ENCODE results near the gene TMPRSS9. TPM values are rescaled to one million over a fixed set of nuclear protein-coding genes. Genes with fewer than 3 reads are reported as not detected.

The TMPRSS9 gene
- total RNA-seq, 2 experiments from 2014 or later: not detected

GRCh38 chr19:2361246-2362045, 1.4 kb downstream of the TMPRSS9 start:
- H3K4me1 Mint-ChIP-seq (ENCODE audit: low read depth): peaks cover 5% of the 10 kb centered on the region
- H3K36me3 Mint-ChIP-seq (ENCODE audit: low read depth): no peaks in the 10 kb centered on the region
- H3K4me3 Mint-ChIP-seq: no peak overlapping the region
- no peak for DNase-seq
- intact Hi-C loops (cut with micrococcal nuclease): no loop called here
- CTCF ChIA-PET: no interaction called here
- no peak overlapping the region for H3K27ac Mint-ChIP-seq
- no peaks in the 10 kb centered on the region for H3K9me3 Mint-ChIP-seq
- H3K27me3 Mint-ChIP-seq (ENCODE audit: low read depth): peaks cover 14% of the 10 kb centered on the region

- Mint-ChIP-seq H3K27me3 (ENCODE audit: low read depth) (peaks cover 14% of the 10 kb centered on the region), H3K9me3 (no peaks in the 10 kb centered on the region), H3K27ac (no peak overlapping the region), H3K4me3 (no peak overlapping the region), H3K36me3 (ENCODE audit: low read depth) (no peaks in the 10 kb centered on the region), H3K4me1 (ENCODE audit: low read depth) (peaks cover 5% of the 10 kb centered on the region)
- CTCF ChIA-PET: no interaction called here
- DNase-seq: no peak
- intact Hi-C loops (cut with micrococcal nuclease): no loop called here
These were observed 2.2 kb downstream of the TMPRSS9 start for GRCh38 chr19:2362046-2362969.

- intact Hi-C loops (cut with micrococcal nuclease): no loop called here
- no peak for DNase-seq
- H3K36me3 Mint-ChIP-seq (ENCODE audit: low read depth): no peaks in the 10 kb centered on the region
- peaks cover 14% of the 10 kb centered on the region for H3K27me3 Mint-ChIP-seq (ENCODE audit: low read depth)
- no peak overlapping the region for H3K4me3 Mint-ChIP-seq
- CTCF ChIA-PET: no interaction called here
- no peaks in the 10 kb centered on the region for H3K9me3 Mint-ChIP-seq
- peaks cover 5% of the 10 kb centered on the region for H3K4me1 Mint-ChIP-seq (ENCODE audit: low read depth)
- no peak overlapping the region for H3K27ac Mint-ChIP-seq
These were observed 2.9 kb downstream of the TMPRSS9 start for GRCh38 chr19:2362970-2363300.

GRCh38 chr19:2363419-2363818, 3.4 kb downstream of the TMPRSS9 start:
- no peak for DNase-seq
- peaks cover 14% of the 10 kb centered on the region for H3K27me3 Mint-ChIP-seq (ENCODE audit: low read depth)
- H3K4me1 Mint-ChIP-seq (ENCODE audit: low read depth): peaks cover 5% of the 10 kb centered on the region
- no peaks in the 10 kb centered on the region for H3K9me3 Mint-ChIP-seq
- intact Hi-C loops (cut with micrococcal nuclease): no loop called here
- no peaks in the 10 kb centered on the region for H3K36me3 Mint-ChIP-seq (ENCODE audit: low read depth)
- no peak overlapping the region for H3K4me3 Mint-ChIP-seq
- CTCF ChIA-PET: interaction anchor here (0.8 kb wide), 1 partner anchor 186 kb away, joined by 4 read pairs; no protein-coding TSS in a partner anchor
- H3K27ac Mint-ChIP-seq: no peak overlapping the region

GRCh38 chr19:2365201-2365970, 5.3 kb downstream of the TMPRSS9 start:
- Mint-ChIP-seq H3K4me1 (ENCODE audit: low read depth) (peaks cover 4% of the 10 kb centered on the region), H3K36me3 (ENCODE audit: low read depth) (no peaks in the 10 kb centered on the region), H3K4me3 (no peak overlapping the region), H3K27me3 (ENCODE audit: low read depth) (peaks cover 12% of the 10 kb centered on the region), H3K27ac (no peak overlapping the region), H3K9me3 (no peaks in the 10 kb centered on the region)
- DNase-seq: no peak
- CTCF ChIA-PET: interaction anchor here (0.6 to 0.9 kb wide), 2 partner anchors 27 to 110 kb away, joined by 3 read pairs; no protein-coding TSS in a partner anchor
- intact Hi-C loops (cut with micrococcal nuclease): no loop called here

- Mint-ChIP-seq H3K4me3 (no peak overlapping the region), H3K36me3 (ENCODE audit: low read depth) (no peaks in the 10 kb centered on the region), H3K4me1 (ENCODE audit: low read depth) (no peaks in the 10 kb centered on the region), H3K9me3 (no peaks in the 10 kb centered on the region), H3K27ac (no peak overlapping the region), H3K27me3 (ENCODE audit: low read depth) (no peaks in the 10 kb centered on the region)
- CTCF ChIA-PET: no interaction called here
- intact Hi-C loops (cut with micrococcal nuclease): no loop called here
- DNase-seq: no peak
These were observed 11.6 kb downstream of the TMPRSS9 start for GRCh38 chr19:2371656-2372055.

GRCh38 chr19:2372076-2372612, 12.1 kb downstream of the TMPRSS9 start:
- Mint-ChIP-seq H3K9me3 (no peaks in the 10 kb centered on the region), H3K27me3 (ENCODE audit: low read depth) (no peaks in the 10 kb centered on the region), H3K36me3 (ENCODE audit: low read depth) (no peaks in the 10 kb centered on the region), H3K4me1 (ENCODE audit: low read depth) (no peaks in the 10 kb centered on the region), H3K4me3 (no peak overlapping the region), H3K27ac (no peak overlapping the region)
- intact Hi-C loops (cut with micrococcal nuclease): no loop called here
- no peak for DNase-seq
- CTCF ChIA-PET: no interaction called here

GRCh38 chr19:2374808-2375207, 14.7 kb downstream of the TMPRSS9 start:
- no peak overlapping the region for H3K4me3 Mint-ChIP-seq
- DNase-seq: no peak
- intact Hi-C loops (cut with micrococcal nuclease): no loop called here
- H3K27ac Mint-ChIP-seq: no peak overlapping the region
- H3K36me3 Mint-ChIP-seq (ENCODE audit: low read depth): no peaks in the 10 kb centered on the region
- no peaks in the 10 kb centered on the region for H3K4me1 Mint-ChIP-seq (ENCODE audit: low read depth)
- no peaks in the 10 kb centered on the region for H3K27me3 Mint-ChIP-seq (ENCODE audit: low read depth)
- peaks cover 13% of the 10 kb centered on the region for H3K9me3 Mint-ChIP-seq
- CTCF ChIA-PET: no interaction called here

- no peak overlapping the region for H3K27ac Mint-ChIP-seq
- no peaks in the 10 kb centered on the region for H3K4me1 Mint-ChIP-seq (ENCODE audit: low read depth)
- H3K27me3 Mint-ChIP-seq (ENCODE audit: low read depth): no peaks in the 10 kb centered on the region
- H3K36me3 Mint-ChIP-seq (ENCODE audit: low read depth): no peaks in the 10 kb centered on the region
- intact Hi-C loops (cut with micrococcal nuclease): no loop called here
- DNase-seq: no peak
- CTCF ChIA-PET: no interaction called here
- H3K9me3 Mint-ChIP-seq: peaks cover 13% of the 10 kb centered on the region
- no peak overlapping the region for H3K4me3 Mint-ChIP-seq
These were observed 15.5 kb downstream of the TMPRSS9 start for GRCh38 chr19:2375353-2376121.

- Mint-ChIP-seq H3K27me3 (ENCODE audit: low read depth) (no peaks in the 10 kb centered on the region), H3K36me3 (ENCODE audit: low read depth) (no peaks in the 10 kb centered on the region), H3K4me1 (ENCODE audit: low read depth) (no peaks in the 10 kb centered on the region), H3K9me3 (peaks cover 18% of the 10 kb centered on the region), H3K27ac (no peak overlapping the region), H3K4me3 (no peak overlapping the region)
- DNase-seq: no peak
- intact Hi-C loops (cut with micrococcal nuclease): no loop called here
- CTCF ChIA-PET: no interaction called here
These were observed 16.9 kb downstream of the TMPRSS9 start for GRCh38 chr19:2376784-2377519.

- CTCF ChIA-PET: no interaction called here
- Mint-ChIP-seq H3K36me3 (ENCODE audit: low read depth) (no peaks in the 10 kb centered on the region), H3K4me1 (ENCODE audit: low read depth) (no peaks in the 10 kb centered on the region), H3K27ac (no peak overlapping the region), H3K4me3 (no peak overlapping the region), H3K27me3 (ENCODE audit: low read depth) (no peaks in the 10 kb centered on the region), H3K9me3 (peaks cover 18% of the 10 kb centered on the region)
- no peak for DNase-seq
- intact Hi-C loops (cut with micrococcal nuclease): no loop called here
These were observed 20.5 kb downstream of the TMPRSS9 start for GRCh38 chr19:2380567-2380966.

Measured in activated naive CD4-positive, alpha-beta T cell treated with anti-CD3 and anti-CD28 coated beads for 36 hours (primary cell).